HG03064 (cell line): ENCODE data around the gene PAQR7.

Source experiments
- ATAC-seq: cut with Tn5 transposase; IDR thresholded peaks from one replicate; pipeline ENCODE4 v1.9.1; 2021; ENCODE audit warnings: low read depth; ENCODE audit not compliant: unreplicated experiment

Gene PAQR7

GRCh38 chr1:25874635-25875153 lies 814 bp downstream of the PAQR7 start:
- no peak for ATAC-seq

- no peak for ATAC-seq
These were observed 1.3 kb downstream of the PAQR7 start for GRCh38 chr1:25874209-25874608.

GRCh38 chr1:25873120-25873519 lies 2.4 kb downstream of the PAQR7 start:
- no peak for ATAC-seq

- ATAC-seq, result no peak
These were observed 2.8 kb downstream of the PAQR7 start for GRCh38 chr1:25872713-25873112.

GRCh38 chr1:25871704-25872494 lies 3.6 kb downstream of the PAQR7 start:
- ATAC-seq, result no peak

- ATAC-seq, result no peak
These were observed 4.3 kb downstream of the PAQR7 start for GRCh38 chr1:25871086-25871703.

GRCh38 chr1:25870614-25871013 lies 4.9 kb downstream of the PAQR7 start:
- ATAC-seq, result no peak

GRCh38 chr1:25869909-25870606 lies 5.5 kb downstream of the PAQR7 start:
- ATAC-seq, result no peak

GRCh38 chr1:25867210-25867991 lies 8.1 kb downstream of the PAQR7 start:
- no peak for ATAC-seq

- no peak for ATAC-seq
These were observed 9.2 kb downstream of the PAQR7 start for GRCh38 chr1:25866288-25866687.

GRCh38 chr1:25864434-25864833 lies 11.1 kb downstream of the PAQR7 start:
- no peak for ATAC-seq

GRCh38 chr1:25863486-25864262 lies 11.8 kb downstream of the PAQR7 start:
- ATAC-seq, result no peak

GRCh38 chr1:25862785-25863485 lies 12.6 kb downstream of the PAQR7 start:
- ATAC-seq, result no peak

- ATAC-seq, result no peak
These were observed 13.9 kb downstream of the PAQR7 start for GRCh38 chr1:25861316-25862286.

- peak; percentile 76 for ATAC-seq
These were observed 16.4 kb downstream of the PAQR7 start, which contains the start of gene AUNIP for GRCh38 chr1:25858906-25859789. Gene AUNIP (minus strand): TSS chr1:25859457. CDS start chr1:25859357, 100 bp downstream.

GRCh38 chr1:25858494-25858893 lies 17.0 kb downstream of the PAQR7 start:
- no peak for ATAC-seq

GRCh38 chr1:25856856-25857255 lies 18.7 kb downstream of the PAQR7 start:
- ATAC-seq, result no peak
